ENCODE results near the gene DICER1.

- TF ChIP-seq CTCF (IDR thresholded peaks at IDR 0.05) (no peak), ATF3 (CRISPR knock-in tag; conservative IDR thresholded peaks at IDR 0.05) (no peak), IRF1 (CRISPR knock-in tag; IDR thresholded peaks at IDR 0.05) (no peak)
Measured at GRCh38 chr14:95088665-95089064, 68.7 kb downstream of the DICER1 start.
